HT-29 (cell line): Measurements from ENCODE around the gene CRTAP. TPM values are rescaled to one million over a fixed set of nuclear protein-coding genes. Genes with fewer than 3 reads are reported as not detected.
"Not testable (repeated sequence)": the region's sequence is repeated elsewhere in the genome, so short reads cannot be mapped to it uniquely, and the experiment has no call there.

Experiments
- DNase-seq: peaks from one replicate; pipeline ENCODE4 v3.0.0-alpha.2; 2015; ENCODE audit warnings: low spot score
- total RNA-seq: library from RNA; depleted of rRNA; stranded (reverse); fragments of >200 nt; shearing (Covaris generic); gene quantifications from 2 replicates; pipeline ENCODE4 v1.2.3, GENCODE V29; 2014; rRNA removed

The CRTAP gene
- 24.4 and 36.0 TPM in 2 replicates for total RNA-seq

DNA sequence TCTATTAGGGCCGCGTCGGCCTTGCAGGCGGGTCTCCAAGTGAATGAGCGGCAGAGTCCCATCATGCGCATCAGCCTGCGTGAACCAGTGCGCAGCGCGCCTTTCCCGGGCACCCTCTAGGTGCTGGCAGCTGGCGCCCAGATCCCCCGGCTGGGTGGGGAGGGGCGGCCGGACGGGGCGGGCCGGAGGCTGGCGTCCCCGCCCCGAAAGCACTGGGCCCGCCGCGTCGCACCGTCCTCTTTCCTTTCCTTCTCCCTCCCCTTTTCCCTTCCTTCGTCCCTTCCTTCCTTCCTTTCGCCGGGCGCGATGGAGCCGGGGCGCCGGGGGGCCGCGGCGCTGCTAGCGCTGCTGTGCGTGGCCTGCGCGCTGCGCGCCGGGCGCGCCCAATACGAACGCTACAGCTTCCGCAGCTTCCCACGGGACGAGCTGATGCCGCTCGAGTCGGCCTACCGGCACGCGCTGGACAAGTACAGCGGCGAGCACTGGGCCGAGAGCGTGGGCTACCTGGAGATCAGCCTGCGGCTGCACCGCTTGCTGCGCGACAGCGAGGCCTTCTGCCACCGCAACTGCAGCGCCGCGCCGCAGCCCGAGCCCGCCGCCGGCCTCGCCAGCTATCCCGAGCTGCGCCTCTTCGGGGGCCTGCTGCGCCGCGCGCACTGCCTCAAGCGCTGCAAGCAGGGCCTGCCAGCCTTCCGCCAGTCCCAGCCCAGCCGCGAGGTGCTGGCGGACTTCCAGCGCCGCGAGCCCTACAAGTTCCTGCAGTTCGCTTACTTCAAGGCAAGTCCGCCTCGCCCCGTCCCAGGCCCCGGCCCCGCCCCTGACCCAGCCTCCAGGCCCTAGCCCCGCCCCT, at the start of gene CRTAP:
TSS of gene CRTAP (plus strand) at position 243 of the 850 bp plus-strand sequence. CDS start at position 307, 64 bp downstream.
- DNase-seq, result peak; percentile 84

DNA sequence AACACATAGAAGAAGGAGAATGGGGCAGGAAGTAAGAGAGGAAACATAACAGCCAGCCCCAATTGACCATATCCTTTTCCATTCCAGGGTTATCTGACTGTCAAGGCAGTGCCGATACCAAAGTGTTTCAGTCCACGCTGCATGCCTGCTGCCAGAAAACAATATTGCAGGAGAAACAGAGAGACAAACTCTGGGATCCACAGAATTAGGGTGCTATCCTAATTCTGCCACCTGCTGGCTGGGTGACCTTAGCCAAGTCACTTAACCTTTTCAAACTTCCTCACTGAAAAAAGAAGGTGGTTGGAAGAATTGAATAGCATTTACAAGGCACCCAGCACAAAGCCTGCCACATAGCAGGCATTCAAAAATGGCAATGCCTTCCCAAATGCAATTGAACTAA, 48.9 kb upstream of the CRTAP start:
- peak; percentile 21 for DNase-seq

DNA sequence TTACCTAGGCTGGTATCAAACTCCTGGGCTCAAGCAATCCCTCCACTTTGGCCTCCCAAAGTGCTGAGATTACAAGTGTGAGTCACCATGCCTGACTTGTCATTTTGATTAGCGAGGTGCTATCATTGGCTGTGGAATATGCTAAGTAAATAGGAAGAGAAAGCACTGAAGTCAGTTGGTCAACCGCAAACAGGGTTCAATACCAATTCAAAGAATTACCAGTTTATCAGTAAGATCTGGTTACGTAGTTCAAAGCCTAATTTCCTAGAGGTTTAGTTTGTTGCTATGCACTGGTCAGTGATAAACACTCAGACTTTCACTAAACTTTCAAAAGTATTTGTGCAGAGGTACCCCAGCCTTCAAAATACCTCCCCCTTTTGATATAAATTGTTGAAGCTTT, 46.3 kb upstream of the CRTAP start:
- DNase-seq, result no peak

DNA sequence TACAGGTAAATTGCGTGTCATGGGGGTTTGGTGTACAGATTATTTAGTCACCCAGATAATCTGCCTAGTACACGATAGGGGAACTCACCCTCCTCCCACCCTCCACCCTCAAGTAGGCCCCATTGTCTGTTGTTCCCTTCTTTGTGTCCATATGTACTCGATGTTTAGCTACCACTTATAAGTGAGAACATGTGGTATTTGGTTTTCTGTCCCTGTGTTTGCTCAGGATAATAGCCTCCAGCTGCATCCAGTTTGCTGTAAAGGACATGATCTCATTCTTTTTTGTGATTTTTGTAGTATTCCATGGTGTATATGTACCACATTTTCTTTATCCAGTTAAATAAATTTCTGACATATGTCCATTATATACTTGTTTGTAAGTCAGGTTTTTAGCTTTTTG, 44.0 kb upstream of the CRTAP start:
- DNase-seq, result not testable (repeated sequence)

DNA sequence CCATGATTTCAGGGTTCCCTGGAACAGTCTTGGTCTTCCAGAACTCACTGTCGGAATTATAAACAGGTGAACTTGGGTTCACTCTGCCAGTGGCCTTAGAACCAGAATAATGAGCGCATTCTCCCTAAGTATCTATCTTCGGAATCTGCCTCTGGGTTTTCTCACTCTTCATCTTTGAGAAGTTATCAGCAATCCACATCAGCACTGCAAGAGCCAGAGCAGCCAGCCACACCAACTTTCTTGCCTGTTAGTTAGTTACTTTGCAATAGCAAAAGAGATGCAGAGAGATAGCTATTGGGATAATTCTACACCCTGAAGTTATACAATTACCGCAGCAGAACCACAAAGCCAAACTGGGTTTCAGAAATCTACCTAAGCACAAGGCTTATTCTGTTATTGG, 42.6 kb upstream of the CRTAP start:
- no peak for DNase-seq

DNA sequence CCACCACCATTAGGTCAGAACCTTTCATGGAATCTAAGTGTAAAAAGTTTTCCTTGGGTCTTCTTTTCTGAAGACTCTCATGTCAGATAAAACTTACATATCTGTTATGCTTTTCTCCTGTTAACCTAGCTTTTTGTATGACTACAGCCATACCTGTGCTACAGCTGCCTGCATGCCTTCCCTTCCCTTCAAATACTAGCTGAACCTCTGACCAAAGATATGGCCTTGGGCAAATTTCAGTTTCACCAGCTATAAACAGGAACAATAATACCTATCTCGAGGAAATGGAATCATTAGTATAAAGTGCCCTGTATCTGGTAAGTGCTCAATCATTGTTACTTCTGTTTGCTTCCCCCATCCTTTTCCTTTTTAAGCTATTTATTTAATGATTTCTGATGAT, 41.9 kb upstream of the CRTAP start:
- DNase-seq, result no peak

DNA sequence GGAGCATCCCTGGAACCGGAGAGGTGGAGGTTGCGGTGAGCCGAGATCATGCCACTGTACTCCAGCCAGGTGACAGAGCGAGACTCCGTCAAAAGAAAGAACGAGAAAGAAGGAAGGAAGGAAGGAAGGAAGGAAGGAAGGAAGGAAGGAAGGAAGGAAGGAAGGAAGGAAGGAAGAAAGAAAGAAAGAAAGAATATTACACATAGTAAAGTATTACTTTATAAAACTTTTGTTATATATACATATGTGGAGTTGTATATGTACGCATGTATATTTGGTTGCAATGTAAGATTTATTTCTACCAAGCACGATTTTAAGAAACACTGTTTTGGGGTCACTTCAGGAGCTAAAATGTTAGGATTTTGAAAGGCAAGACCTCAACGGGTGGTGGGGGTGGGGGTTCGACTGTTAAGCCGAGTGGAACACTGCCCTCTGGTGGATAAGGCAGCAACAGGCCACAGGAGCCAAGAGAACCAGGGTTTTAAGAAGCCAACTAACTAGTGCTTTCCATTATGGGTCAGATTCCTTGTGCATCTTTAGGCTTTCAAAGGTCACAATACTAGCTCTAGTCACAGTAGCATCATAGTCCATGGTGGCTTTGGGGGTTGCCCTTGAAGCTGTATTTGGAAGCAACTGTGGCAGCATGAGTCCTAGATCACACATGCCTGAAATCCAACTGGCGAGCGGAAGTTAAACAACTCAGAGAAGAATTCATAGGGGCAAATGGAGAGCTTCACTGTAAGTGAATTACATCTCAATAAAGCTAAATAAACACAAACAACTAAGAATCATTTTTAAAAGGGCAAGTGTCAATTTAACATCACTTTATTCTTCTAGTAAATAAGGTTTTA, 39.4 kb upstream of the CRTAP start:
- DNase-seq, result peak; percentile 65

DNA sequence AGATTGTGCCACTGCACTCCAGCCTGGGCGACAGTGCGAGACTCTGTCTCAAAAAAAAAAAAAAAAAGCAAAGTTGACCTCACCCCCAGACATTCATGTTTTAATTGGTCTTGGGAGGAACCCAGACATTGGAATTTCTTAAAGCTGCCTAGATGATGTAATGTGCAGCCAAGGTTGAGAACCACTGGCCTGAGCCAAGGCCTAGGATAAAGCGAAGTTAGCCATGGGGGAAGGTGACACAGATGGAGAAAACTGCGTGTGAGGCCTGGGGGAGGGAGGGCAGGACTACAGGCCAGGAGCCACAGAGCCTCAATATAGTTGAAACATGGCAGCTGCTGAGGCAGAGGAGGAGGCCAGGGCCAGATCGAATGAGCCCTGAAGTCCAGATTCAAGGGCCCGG, 37.8 kb upstream of the CRTAP start:
- no peak for DNase-seq

DNA sequence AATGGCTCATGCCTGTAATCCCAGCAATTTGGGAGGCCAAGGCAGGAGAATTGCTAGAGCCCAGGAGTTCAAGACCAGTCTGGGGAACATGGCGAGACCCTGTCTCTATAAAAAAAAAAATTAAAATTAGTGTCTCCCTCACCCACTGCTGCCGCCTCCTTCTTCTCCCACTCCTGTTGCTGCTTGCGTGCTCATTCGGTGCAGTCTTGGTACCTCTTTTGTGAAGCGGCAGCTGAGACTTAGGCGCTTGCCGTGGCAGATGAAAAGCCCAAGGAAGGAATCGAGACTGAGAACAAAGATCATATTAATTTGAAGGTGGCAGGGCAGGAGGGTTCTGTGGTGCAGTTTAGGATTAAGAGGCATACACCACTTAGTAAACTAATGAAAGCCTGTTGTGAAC, 36.9 kb upstream of the CRTAP start:
- no peak for DNase-seq

DNA sequence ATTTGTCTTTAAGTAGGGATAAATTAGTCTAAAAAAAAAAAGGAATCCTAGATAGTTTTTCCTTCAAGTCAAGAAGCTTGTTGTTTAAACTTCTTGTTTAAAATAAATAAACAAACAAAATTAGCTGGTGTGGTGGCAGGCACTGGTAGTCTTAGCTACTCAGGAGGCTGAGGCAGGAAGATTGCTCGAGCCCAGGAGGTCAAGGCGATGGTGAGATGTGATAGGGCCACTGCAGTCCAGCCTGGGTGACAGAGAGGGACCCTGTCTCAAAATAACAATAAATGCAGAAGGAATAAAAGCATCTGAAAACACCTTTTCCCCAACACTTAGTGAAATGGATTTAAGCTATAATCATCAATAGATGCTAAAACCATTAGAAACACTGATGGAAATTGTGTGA, 35.8 kb upstream of the CRTAP start:
- no peak for DNase-seq

DNA sequence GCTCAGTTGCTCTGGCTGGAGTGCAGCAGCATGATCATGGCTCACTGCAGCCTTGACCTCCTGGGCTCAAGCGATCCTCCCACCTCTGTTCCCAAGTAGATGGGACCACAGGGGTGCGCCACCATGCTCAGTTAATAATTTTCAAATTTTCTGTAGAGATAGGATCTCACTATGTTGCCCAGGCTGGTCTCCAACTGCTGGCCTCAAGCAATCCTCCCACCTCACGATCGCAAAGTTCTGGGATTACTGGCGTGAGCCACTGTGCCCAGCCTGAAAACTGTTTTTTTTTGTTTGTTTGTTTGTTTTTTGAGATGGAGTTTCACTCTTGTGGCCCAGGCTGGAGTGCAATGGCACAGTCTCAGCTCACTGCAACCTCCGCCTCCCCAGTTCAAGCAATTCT, 34.0 kb upstream of the CRTAP start:
- not testable (repeated sequence) for DNase-seq

DNA sequence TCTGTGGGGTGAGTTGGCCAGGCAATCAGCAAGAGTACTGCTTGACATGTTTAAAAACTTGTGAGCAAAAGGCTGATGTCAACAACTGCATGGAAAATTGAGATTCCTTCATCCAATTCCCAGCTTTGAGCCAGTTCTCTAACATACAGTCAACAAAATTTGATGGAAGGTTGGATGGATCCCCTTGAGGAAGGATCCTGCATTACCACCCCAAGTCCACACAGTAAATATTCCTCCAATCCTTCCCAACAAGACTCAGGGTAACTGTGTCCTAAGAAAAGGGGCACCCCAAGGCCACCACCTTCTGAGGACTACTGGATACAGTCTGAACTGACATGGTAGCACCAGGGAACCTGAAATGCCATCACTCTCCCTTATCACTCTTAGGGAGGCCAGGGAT, 32.0 kb upstream of the CRTAP start:
- DNase-seq, result no peak

DNA sequence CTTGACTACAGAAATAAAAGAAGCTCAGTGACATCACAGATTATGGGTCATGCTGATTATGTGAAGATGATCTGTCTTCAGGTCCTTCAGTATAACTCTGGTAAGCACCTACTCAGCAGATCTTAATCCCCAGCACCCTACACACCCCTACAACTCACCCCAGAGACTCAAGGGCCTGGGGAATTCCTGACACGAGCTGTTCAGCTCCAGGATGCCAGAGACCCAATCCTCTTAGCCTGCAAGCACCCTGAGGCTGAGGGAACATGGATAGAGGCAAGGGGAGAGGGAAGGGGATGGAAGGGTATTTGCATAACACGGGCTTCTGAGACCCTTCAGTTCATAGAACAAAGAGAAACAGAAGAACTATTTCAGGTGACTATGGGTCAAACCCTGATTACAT, 29.9 kb upstream of the CRTAP start:
- DNase-seq, result no peak

DNA sequence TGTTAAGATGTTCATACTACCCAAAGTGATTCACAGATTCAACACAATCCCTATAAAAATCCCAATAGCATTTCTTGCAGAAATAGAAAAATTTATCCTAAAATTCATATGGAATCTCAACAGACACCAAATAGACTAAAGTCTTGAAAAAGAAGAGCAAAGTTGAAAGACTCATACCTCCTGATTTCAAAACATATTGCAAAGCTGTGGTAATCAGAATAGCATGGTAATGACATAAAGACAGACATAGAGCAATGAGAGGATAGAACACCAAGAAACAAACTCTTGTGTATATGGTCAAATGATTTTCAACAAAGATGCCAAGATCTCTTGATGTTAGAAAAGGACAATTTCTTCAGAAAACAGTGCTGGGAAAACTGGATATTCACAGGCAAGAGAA, 25.1 kb upstream of the CRTAP start:
- no peak for DNase-seq

DNA sequence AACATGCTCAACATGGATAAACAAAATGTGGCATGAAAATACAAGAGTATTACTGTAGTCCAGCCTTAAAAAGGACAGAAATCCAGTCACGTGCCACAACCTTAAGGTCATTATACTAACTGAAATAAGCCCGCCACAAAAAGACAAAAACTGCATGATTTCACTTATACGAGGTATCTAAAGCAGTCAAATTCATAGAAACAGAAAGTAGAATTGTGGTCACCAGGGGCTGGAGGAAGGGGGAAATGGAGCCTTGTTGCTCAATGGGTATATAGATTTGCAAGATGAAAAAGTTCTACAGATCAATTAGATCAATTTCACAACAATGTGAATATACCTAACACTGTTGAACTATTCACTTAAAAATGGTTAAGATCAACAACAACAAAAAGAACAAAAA, 24.3 kb upstream of the CRTAP start:
- no peak for DNase-seq

DNA sequence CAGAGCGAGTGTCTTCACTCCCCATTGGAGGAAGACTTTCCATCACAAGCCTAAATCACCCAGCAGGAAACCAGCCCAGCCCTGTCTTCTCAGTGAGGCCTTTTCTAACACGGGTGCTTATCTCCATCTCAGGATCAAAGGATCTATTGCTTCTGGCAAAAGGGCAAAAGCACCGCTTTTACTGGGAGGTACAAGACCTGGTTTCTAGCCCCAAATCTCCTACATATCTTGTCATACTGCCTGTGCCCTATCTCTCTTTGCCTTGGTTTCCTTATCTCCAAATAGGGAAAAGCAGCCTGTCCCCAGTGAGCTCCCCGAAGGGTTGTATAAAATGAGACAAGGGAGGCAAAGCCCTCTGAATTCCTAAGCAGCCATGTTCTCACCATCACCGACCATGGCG, 22.1 kb upstream of the CRTAP start:
- DNase-seq, result no peak

DNA sequence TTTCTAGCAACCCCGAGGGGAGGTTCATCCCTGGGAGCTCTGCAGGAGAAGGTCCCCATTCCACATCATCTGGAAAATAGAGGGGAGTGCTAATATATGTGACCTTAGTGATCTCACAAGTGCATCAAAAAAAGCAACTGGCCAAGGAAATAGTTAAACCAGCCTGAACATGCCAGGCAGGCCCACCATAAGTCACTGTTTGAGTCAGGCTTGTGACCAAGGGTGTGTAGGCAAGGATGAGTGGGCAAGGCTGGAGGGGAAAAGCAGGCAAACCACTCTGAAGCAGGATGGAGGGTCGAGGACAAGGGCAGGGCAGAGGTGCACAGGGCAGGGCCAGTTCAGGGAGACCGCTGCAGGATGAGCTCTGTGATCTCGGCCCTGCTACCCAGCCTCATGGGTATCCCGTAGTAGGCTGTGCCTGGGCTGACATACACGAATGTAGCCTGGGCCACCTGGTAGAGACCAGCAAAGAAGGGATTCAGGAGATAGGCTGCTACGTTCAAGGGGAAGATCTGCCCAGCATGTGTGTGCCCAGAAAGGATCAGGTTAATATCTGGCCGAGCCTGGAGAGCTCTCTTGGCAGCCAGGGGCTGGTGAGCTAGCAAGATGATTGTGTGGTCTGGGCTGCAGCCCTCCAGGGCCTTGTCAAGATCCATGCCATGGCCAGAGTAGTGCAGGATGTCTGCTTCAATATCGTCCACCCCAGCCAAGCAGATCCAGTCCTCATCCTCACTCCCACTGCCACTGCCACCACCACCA, 21.1 kb upstream of the CRTAP start:
- no peak for DNase-seq

DNA sequence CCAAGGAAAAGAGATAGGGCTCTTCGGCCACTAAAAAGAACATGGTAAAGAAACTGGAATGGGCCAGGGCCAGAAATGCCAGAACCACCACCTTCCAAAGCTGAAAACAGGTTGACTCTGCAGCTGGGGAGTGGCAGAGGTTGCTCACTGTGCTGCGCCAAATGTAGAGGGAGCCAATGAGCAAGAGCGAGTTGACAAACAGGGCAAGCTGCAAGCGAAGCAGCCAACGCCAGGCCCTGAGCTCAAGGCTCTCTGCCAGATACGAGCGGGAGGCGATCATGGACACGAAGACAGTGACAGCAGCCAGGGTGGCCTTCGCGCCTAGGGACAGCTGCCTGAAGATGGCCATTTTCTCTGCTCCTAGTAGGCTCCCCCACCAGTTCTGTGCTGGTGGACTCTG, 20.0 kb upstream of the CRTAP start:
- DNase-seq, result no peak

DNA sequence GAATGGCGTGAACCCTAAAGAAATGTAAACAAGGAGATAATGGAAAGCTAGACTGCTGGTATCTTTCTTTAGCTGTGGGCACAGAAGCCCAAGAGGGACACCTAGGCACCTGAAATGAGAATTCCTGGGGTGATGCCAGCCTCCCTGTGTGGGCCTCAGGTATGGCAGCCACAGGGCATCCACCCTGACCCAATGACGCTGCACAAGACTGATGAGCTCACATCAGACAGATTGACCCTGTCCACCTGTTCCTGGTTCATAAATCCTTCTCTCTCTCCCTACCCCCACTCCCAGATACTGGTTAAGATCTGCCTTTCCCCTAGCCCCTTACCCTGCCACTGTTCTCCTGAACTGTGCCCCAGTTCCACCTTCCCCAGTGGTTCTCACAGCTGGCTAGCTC, 18.4 kb upstream of the CRTAP start:
- DNase-seq, result peak; percentile 20

DNA sequence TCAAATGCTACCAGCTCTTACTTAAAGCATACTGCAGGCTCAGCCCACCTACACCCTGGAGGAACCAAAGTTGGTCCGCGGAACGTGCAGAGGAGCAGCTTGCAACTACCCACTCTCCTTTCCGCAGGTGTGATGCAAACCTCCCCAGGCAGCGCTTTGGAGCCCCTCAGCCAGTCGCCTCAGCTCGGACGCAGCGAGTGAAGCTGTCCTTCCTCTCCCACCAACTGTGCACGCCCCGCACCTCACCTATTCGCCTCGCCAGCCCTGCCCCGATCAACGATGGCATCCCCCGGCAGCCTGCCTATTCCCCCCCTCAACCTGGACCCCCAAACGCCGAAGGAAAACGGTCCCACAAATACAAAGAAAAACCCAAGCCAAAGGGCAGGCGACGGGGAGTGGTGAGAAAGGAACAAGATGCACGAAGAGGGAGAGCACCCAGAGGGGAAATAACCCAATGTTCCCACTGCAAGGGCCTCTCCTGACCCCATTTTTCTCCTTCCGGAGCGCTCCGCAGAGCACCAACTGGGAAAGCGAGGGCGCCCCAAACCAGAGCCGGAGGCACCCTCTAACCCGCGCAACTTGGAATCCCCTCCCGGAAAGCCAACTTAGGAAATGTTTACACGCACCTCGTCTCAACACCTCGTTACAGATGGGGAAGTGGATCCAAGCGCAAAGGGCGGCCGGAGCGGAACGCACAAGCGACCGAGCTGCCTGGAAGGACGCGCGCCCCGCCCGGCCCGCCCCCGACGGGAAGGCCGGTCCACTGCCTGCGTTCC, 17.5 kb upstream of the CRTAP start:
- DNase-seq, result peak; percentile 44

DNA sequence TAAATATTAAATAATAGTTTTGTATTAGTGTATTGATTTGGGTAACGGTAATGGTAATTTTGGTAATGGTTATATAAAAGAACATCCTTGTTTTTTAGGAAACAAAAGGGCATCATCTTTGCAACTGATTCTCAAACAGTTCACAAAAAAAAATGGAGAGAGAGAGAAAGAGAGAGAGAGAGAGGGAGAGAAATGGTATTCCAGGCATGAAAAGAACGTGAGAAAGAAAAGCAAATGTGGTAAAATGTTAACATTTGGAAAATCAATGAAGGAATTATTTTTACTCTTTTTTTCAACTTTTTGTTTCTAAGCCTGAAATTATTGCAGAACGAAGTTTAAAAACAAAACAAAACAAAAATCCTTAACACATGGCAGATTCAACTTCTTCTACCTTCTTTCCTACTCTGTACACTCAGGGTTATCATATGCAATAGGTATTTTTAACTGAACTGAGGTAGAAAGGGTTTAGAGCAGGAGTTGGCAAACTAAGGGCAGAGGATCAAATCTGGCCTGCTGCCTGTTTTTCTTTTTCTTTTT, 14.6 kb upstream of the CRTAP start:
- DNase-seq, result no peak
